Astrocyte (in vitro differentiated cells and primary cell): ENCODE data around the gene SLC29A1. TPM values are rescaled to one million over a fixed set of nuclear protein-coding genes. Genes with fewer than 3 reads are reported as not detected.
A peak's percentile ranks its signal among the peaks of the same experiment; 100 is the strongest.

Source experiments
- DNase-seq: peaks from one replicate; pipeline ENCODE4 v3.0.0-alpha.2; 2010; ENCODE audit warnings: low read depth
- FAIRE-seq: peaks from 2 replicates; lab custom pipeline; 2011; peaks lifted over from hg19 to GRCh38; lab: Jason Lieb, UNC
- H2AFZ ChIP-seq: 2 replicates; pipeline ENCODE4 v1.6.0; 2012; ENCODE audit warnings: low read depth, low read length, inconsistent platforms
- H3K27ac ChIP-seq: 2 replicates; pipeline ENCODE4 v1.5.1; 2011; ENCODE audit warnings: low read depth, low read length, inconsistent platforms
- H3K27me3 ChIP-seq: 2 replicates; pipeline ENCODE4 v1.6.0; 2011; ENCODE audit warnings: low read length, inconsistent platforms; ENCODE audit not compliant: insufficient read depth
- H3K36me3 ChIP-seq: 2 replicates; pipeline ENCODE4 v1.5.1; 2011; ENCODE audit warnings: low read length, inconsistent platforms; ENCODE audit not compliant: insufficient read depth
- H3K4me1 ChIP-seq: 2 replicates; pipeline ENCODE4 v1.5.1; 2011; ENCODE audit warnings: low read length, inconsistent platforms; ENCODE audit not compliant: insufficient read depth
- H3K4me2 ChIP-seq: 2 replicates; pipeline ENCODE4 v1.6.0; 2012; ENCODE audit warnings: low read length, inconsistent platforms
- H3K4me3 ChIP-seq: 2 replicates; pipeline ENCODE4 v1.5.1; 2011; ENCODE audit warnings: low read depth, mild to moderate bottlenecking, low read length, inconsistent platforms; ENCODE audit not compliant: insufficient read depth
- H3K79me2 ChIP-seq: 2 replicates; pipeline ENCODE4 v1.6.0; 2012; ENCODE audit warnings: mild to moderate bottlenecking, low read length, inconsistent platforms; ENCODE audit not compliant: insufficient read depth
- H3K9ac ChIP-seq: 2 replicates; pipeline ENCODE4 v1.6.0; 2012; ENCODE audit warnings: mild to moderate bottlenecking, low read length, inconsistent platforms
- H3K9me3 ChIP-seq: 2 replicates; pipeline ENCODE4 v1.5.1; 2012; ENCODE audit warnings: low read depth, mild to moderate bottlenecking, low read length, inconsistent platforms; ENCODE audit not compliant: insufficient read depth
- H4K20me1 ChIP-seq: 2 replicates; pipeline ENCODE4 v1.6.0; 2012; ENCODE audit warnings: low read length, inconsistent platforms; ENCODE audit not compliant: insufficient read depth
- H3K27ac Mint-ChIP-seq: one replicate; pipeline ENCODE4 v1.8.0; 2021; ENCODE audit warnings: mild to moderate bottlenecking, mixed read lengths; ENCODE audit not compliant: unreplicated experiment
- H3K27me3 Mint-ChIP-seq: one replicate; pipeline ENCODE4 v1.8.0; 2021; ENCODE audit warnings: low read depth, mixed read lengths; ENCODE audit not compliant: unreplicated experiment
- H3K36me3 Mint-ChIP-seq: one replicate; pipeline ENCODE4 v1.8.0; 2021; ENCODE audit warnings: low read depth, mixed read lengths; ENCODE audit not compliant: unreplicated experiment
- H3K4me1 Mint-ChIP-seq: one replicate; pipeline ENCODE4 v1.8.0; 2021; ENCODE audit warnings: low read depth, mixed read lengths; ENCODE audit not compliant: unreplicated experiment
- H3K4me3 Mint-ChIP-seq: one replicate; pipeline ENCODE4 v1.8.0; 2021; ENCODE audit warnings: mild to moderate bottlenecking, moderate library complexity, mixed read lengths; ENCODE audit not compliant: unreplicated experiment
- H3K9me3 Mint-ChIP-seq: one replicate; pipeline ENCODE4 v1.8.0; 2021; ENCODE audit warnings: mild to moderate bottlenecking, mixed read lengths; ENCODE audit not compliant: unreplicated experiment
- CTCF ChIP-seq: IDR thresholded peaks from 2 replicates; pipeline ENCODE4 v1.5.1; 2011; ENCODE audit warnings: low read depth, mild to moderate bottlenecking, inconsistent platforms, low read length, moderate library complexity; ENCODE audit not compliant: insufficient read depth
- EZH2 ChIP-seq: IDR thresholded peaks from 2 replicates; pipeline ENCODE4 v1.6.1; 2012; ENCODE audit warnings: mild to moderate bottlenecking, low read length, inconsistent platforms; ENCODE audit not compliant: insufficient read depth
- total RNA-seq: library from RNA; stranded (reverse); gene quantifications from 2 replicates; pipeline ENCODE4 v1.2.1, GENCODE V29; 2021

The SLC29A1 gene
- total RNA-seq, 1 donor from 2014 or later = 15.3 TPM

DNA sequence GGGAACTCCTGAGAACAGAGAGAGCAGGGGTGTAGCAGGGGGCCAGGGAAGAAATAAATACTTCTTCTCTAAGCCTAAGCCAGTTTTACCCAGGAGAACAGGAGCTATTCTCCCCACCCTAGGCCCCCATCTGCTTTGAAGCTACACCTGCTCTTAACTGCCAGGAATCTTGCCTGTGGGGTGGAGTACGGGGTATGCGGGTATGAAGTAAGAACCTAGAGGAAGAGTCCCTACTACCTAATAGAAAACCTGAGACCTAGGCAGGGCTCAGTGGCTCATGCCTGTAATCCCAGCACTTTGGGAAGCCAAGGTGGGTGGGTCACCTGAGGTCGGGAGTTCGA lies 1.5 kb downstream of the SLC29A1 start:
- H3K9me3 Mint-ChIP-seq = no peaks in the 10 kb centered on the region
- peaks cover 13% of the 10 kb centered on the region for H3K4me1 Mint-ChIP-seq
- Histone ChIP-seq H3K4me2 (peak overlapping the region; percentile 82), H3K4me1 (peaks cover 27% of the 10 kb centered on the region), H3K36me3 (no peaks in the 10 kb centered on the region), H2AFZ (no peak overlapping the region), H3K27me3 (no peaks in the 10 kb centered on the region), H3K9ac (no peak overlapping the region), H4K20me1 (peaks cover 16% of the 10 kb centered on the region), H3K27ac (no peak overlapping the region), H3K9me3 (no peaks in the 10 kb centered on the region), H3K4me3 (no peak overlapping the region), H3K79me2 (no peaks in the 10 kb centered on the region)
- no peak for DNase-seq
- FAIRE-seq = no peak
- H3K27ac Mint-ChIP-seq = no peak overlapping the region
- no peak overlapping the region for H3K4me3 Mint-ChIP-seq
- no peak for TF ChIP-seq EZH2
- no peak for TF ChIP-seq CTCF
- H3K36me3 Mint-ChIP-seq = peaks cover 2% of the 10 kb centered on the region
- H3K27me3 Mint-ChIP-seq = peaks cover 5% of the 10 kb centered on the region

DNA sequence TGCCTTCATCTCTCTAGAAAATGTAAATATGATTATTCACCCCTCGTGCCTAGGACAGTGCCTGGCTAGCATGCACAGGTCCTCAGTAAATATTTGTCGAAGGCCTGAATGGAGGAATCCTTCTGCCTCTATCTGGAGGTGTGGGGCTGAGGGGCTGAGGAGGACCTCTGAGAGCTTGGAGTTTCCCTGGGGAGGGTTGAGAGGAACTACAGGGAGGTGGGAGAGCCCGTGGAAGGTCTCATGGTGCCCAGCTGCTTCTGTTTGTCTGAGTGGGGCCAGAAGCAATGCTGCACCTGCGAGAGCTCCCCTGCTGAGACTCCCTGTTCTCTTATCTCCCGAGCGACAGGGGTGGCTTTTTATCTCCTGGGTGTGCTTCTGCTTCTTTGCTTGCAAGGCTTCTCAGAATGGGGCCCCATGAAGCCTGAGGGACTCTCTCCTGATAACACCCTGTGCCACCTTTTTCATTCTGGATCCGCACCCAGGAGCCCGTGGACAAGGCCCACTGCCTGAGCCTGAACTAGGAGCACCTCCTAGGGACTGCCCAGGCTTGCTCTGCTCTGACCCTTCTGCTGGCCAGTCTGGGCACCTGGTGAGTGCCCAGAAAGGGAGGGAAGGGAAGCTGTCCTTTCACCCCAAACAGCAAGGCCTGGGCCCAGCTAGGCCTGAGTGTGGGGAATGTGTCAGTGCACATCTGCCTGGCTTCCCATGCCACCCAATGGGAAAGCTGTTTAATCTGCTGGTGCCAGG lies 2.4 kb downstream of the SLC29A1 start:
- H3K4me1 ChIP-seq = peaks cover 27% of the 10 kb centered on the region
- H3K9me3 ChIP-seq = no peaks in the 10 kb centered on the region
- H3K9ac ChIP-seq = no peak overlapping the region
- no peaks in the 10 kb centered on the region for H3K79me2 ChIP-seq
- no peak overlapping the region for H3K27ac Mint-ChIP-seq
- H3K4me1 Mint-ChIP-seq = peaks cover 13% of the 10 kb centered on the region
- H3K4me2 ChIP-seq = no peak overlapping the region
- no peaks in the 10 kb centered on the region for H3K9me3 Mint-ChIP-seq
- H3K27me3 ChIP-seq = no peaks in the 10 kb centered on the region
- H3K27me3 Mint-ChIP-seq = peaks cover 10% of the 10 kb centered on the region
- H3K4me3 ChIP-seq = no peak overlapping the region
- no peaks in the 10 kb centered on the region for H3K36me3 ChIP-seq
- FAIRE-seq (no peak), DNase-seq (no peak)
- no peak overlapping the region for H3K4me3 Mint-ChIP-seq
- H2AFZ ChIP-seq = no peak overlapping the region
- no peak overlapping the region for H3K27ac ChIP-seq
- TF ChIP-seq CTCF = no peak
- TF ChIP-seq EZH2 = no peak
- peaks cover 16% of the 10 kb centered on the region for H4K20me1 ChIP-seq
- peaks cover 4% of the 10 kb centered on the region for H3K36me3 Mint-ChIP-seq
